Natural killer cell treated with Interleukin-12 subunit alpha and Interleukin-12 subunit beta and Interleukin-15 and Interleukin-18, amount 100 ng/mL, for 72 hours (primary cell): ENCODE results near the gene PHF5A. TPM values are rescaled to one million over a fixed set of nuclear protein-coding genes. Genes with fewer than 3 reads are reported as not detected.
A peak's percentile ranks its signal among the peaks of the same experiment; 100 is the strongest.
"Not testable (repeated sequence)": the region's sequence is repeated elsewhere in the genome, so short reads cannot be mapped to it uniquely, and the experiment has no call there.

Experiments used
- ATAC-seq, 2 donors: fragments of 150-1000 bp; cut with Tn5 transposase in 1 of 2; sonication (Bioruptor Pico), chemical (Tn5 transposase) in 1 of 2; 2 replicates each; pipeline ENCODE4 v1.10.0; 2021
- DNase-seq: peaks from one replicate; pipeline ENCODE4 v3.0.0; 2022; ENCODE audit warnings: low spot score
- H3K27ac Mint-ChIP-seq, 2 donors: 1 replicate in 1 of 2; 2 replicates in 1 of 2; pipeline ENCODE4 v1.8.0; 2022; ENCODE audit warnings: mixed read lengths in 2 of 2, mild to moderate bottlenecking in 1 of 2, moderate library complexity in 1 of 2
- H3K27me3 Mint-ChIP-seq, 2 donors: 1 replicate in 1 of 2; 2 replicates in 1 of 2; pipeline ENCODE4 v1.8.0; 2022; ENCODE audit warnings: mixed read lengths in 2 of 2
- H3K36me3 Mint-ChIP-seq: one replicate; pipeline ENCODE4 v1.8.0; 2022; ENCODE audit warnings: mixed read lengths
- H3K4me1 Mint-ChIP-seq, 2 donors: 1 replicate in 1 of 2; 2 replicates in 1 of 2; pipeline ENCODE4 v1.8.0; 2022; ENCODE audit warnings: low read depth in 2 of 2, mixed read lengths in 2 of 2, mild to moderate bottlenecking in 1 of 2
- H3K4me3 Mint-ChIP-seq: one replicate; pipeline ENCODE4 v1.8.0; 2022; ENCODE audit warnings: mixed read lengths
- H3K9me3 Mint-ChIP-seq: 2 replicates; pipeline ENCODE4 v1.8.0; 2022; ENCODE audit warnings: mixed read lengths
- total RNA-seq, 2 donors: library from RNA; stranded (reverse); gene quantifications; one replicate each; pipeline ENCODE4 v1.2.3, GENCODE V29; 2022

The PHF5A gene
- total RNA-seq, 2 donors from 2014 or later = 58.7 to 83.8 TPM

- Mint-ChIP-seq H3K4me1 (peaks cover 27 to 28% of the 10 kb centered on the region in 2 donors), H3K36me3 (no peaks in the 10 kb centered on the region), H3K4me3 (peak overlapping the region; percentile 98), H3K27ac (peak overlapping the region; percentile 85 to 89), H3K9me3 (no peaks in the 10 kb centered on the region), H3K27me3 (no peaks in the 10 kb centered on the region)
- DNase-seq (peak; percentile 70), ATAC-seq (peak; percentile 4 to 19)
Observed at GRCh38 chr22:41447435-41448188, 20.9 kb downstream of the PHF5A start.

GRCh38 chr22:41446639-41447434 is 21.7 kb downstream of the PHF5A start, which contains the start of gene TOB2:
Gene TOB2 (minus strand): TSS chr22:41446801. CDS start chr22:41437345, 9,456 bp downstream.
- peak; percentile 85 to 88 for ATAC-seq
- Mint-ChIP-seq H3K9me3 (no peaks in the 10 kb centered on the region), H3K27me3 (no peaks in the 10 kb centered on the region), H3K27ac (peak within 1 kb of the TSS; percentile 85 to 89), H3K36me3 (no peaks in the 10 kb centered on the region), H3K4me1 (peaks cover 27 to 32% of the 10 kb centered on the region in 2 donors), H3K4me3 (peak within 1 kb of the TSS; percentile 98)
- DNase-seq = peak; percentile 96

GRCh38 chr22:41446057-41446501 is 22.4 kb downstream of the PHF5A start:
- DNase-seq (no peak), ATAC-seq (no peak)
- Mint-ChIP-seq H3K4me3 (peak overlapping the region; percentile 98), H3K4me1 (peaks cover 27 to 32% of the 10 kb centered on the region in 2 donors), H3K9me3 (no peaks in the 10 kb centered on the region), H3K27me3 (no peaks in the 10 kb centered on the region), H3K27ac (peak overlapping the region; percentile 85 to 89), H3K36me3 (no peaks in the 10 kb centered on the region)

- H3K36me3 Mint-ChIP-seq = no peaks in the 10 kb centered on the region
- no peaks in the 10 kb centered on the region for H3K27me3 Mint-ChIP-seq
- peaks cover 27 to 32% of the 10 kb centered on the region in 2 donors for H3K4me1 Mint-ChIP-seq
- H3K27ac Mint-ChIP-seq = peak overlapping the region; percentile 85 to 89
- DNase-seq (no peak), ATAC-seq (no peak)
- H3K9me3 Mint-ChIP-seq = no peaks in the 10 kb centered on the region
- H3K4me3 Mint-ChIP-seq = peak overlapping the region; percentile 98
Observed at GRCh38 chr22:41445129-41446056, 23.1 kb downstream of the PHF5A start.

- Mint-ChIP-seq H3K4me3 (peak overlapping the region; percentile 98), H3K4me1 (peaks cover 27 to 32% of the 10 kb centered on the region in 2 donors), H3K9me3 (no peaks in the 10 kb centered on the region), H3K27ac (peak overlapping the region; percentile 85 to 89), H3K27me3 (no peaks in the 10 kb centered on the region), H3K36me3 (no peaks in the 10 kb centered on the region)
- ATAC-seq = peak; percentile 72 to 79
- DNase-seq = peak; percentile 92
Observed at GRCh38 chr22:41444360-41445128, 23.9 kb downstream of the PHF5A start.

- ATAC-seq = no peak
- Mint-ChIP-seq H3K9me3 (no peaks in the 10 kb centered on the region), H3K36me3 (no peaks in the 10 kb centered on the region), H3K4me1 (peaks cover 14 to 23% of the 10 kb centered on the region in 2 donors), H3K4me3 (peak overlapping the region; percentile 38), H3K27ac (peak overlapping the region; percentile 12 to 89), H3K27me3 (no peaks in the 10 kb centered on the region)
- DNase-seq = no peak
Observed at GRCh38 chr22:41442240-41442792, 26.2 kb downstream of the PHF5A start.

GRCh38 chr22:41440511-41440910 is 28.0 kb downstream of the PHF5A start:
- not testable (repeated sequence) for ATAC-seq, DNase-seq, H3K4me3 Mint-ChIP-seq, H3K9me3 Mint-ChIP-seq, H3K27me3 Mint-ChIP-seq, H3K36me3 Mint-ChIP-seq, H3K27ac Mint-ChIP-seq
- peaks cover 19 to 28% of the 10 kb centered on the region in 2 donors for H3K4me1 Mint-ChIP-seq

- Mint-ChIP-seq H3K27ac (no peak overlapping the region), H3K4me1 (peaks cover 5 to 9% of the 10 kb centered on the region in 2 donors), H3K27me3 (no peaks in the 10 kb centered on the region), H3K36me3 (no peaks in the 10 kb centered on the region), H3K9me3 (no peaks in the 10 kb centered on the region), H3K4me3 (no peak overlapping the region)
- DNase-seq (no peak), ATAC-seq (no peak)
Observed at GRCh38 chr22:41437198-41437597, 31.3 kb downstream of the PHF5A start.

- no peak overlapping the region for H3K27ac Mint-ChIP-seq
- DNase-seq (no peak), ATAC-seq (no peak)
- H3K36me3 Mint-ChIP-seq = no peaks in the 10 kb centered on the region
- peaks cover 5 to 8% of the 10 kb centered on the region in 2 donors for H3K4me1 Mint-ChIP-seq
- no peaks in the 10 kb centered on the region for H3K9me3 Mint-ChIP-seq
- no peaks in the 10 kb centered on the region for H3K27me3 Mint-ChIP-seq
- no peak overlapping the region for H3K4me3 Mint-ChIP-seq
Observed at GRCh38 chr22:41436322-41437113, 32.0 kb downstream of the PHF5A start.

GRCh38 chr22:41435560-41435959 is 32.9 kb downstream of the PHF5A start:
- Mint-ChIP-seq H3K4me1 (peaks cover 5 to 8% of the 10 kb centered on the region in 2 donors), H3K27ac (no peak overlapping the region), H3K27me3 (no peaks in the 10 kb centered on the region), H3K36me3 (no peaks in the 10 kb centered on the region), H3K9me3 (no peaks in the 10 kb centered on the region), H3K4me3 (no peak overlapping the region)
- DNase-seq (no peak), ATAC-seq (no peak)

- H3K4me3 Mint-ChIP-seq, DNase-seq, H3K36me3 Mint-ChIP-seq, H3K4me1 Mint-ChIP-seq, H3K27ac Mint-ChIP-seq, H3K27me3 Mint-ChIP-seq, H3K9me3 Mint-ChIP-seq: not testable (repeated sequence)
- peak; percentile 26 to 28 for ATAC-seq
Observed at GRCh38 chr22:41434361-41435003, 34.0 kb downstream of the PHF5A start.
